Umbilical cord (tissue), 2 donors: ENCODE data around the gene TP53I11. TPM values are rescaled to one million over a fixed set of nuclear protein-coding genes. Genes with fewer than 3 reads are reported as not detected.
A peak's percentile ranks its signal among the peaks of the same experiment; 100 is the strongest.

Experiments used
- DNase-seq: peaks from one replicate; pipeline ENCODE4 v3.0.0-alpha.2; 2015; ENCODE audit warnings: low spot score
- total RNA-seq: library from RNA; depleted of rRNA; stranded (reverse); fragments of >200 nt; gene quantifications from one replicate; pipeline ENCODE4 v1.2.3, GENCODE V29; 2014; ENCODE audit warnings: low replicate concordance; ENCODE audit not compliant: insufficient read depth

Gene TP53I11
- total RNA-seq, 1 donor from 2014 or later, result 16.4 TPM

GRCh38 chr11:44887636-44888035 is 63.0 kb downstream of the TP53I11 start:
- DNase-seq, result no peak

- peak; percentile 86 for DNase-seq
These were observed 63.9 kb downstream of the TP53I11 start for GRCh38 chr11:44886790-44887140.

- DNase-seq, result peak; percentile 55
These were observed 64.5 kb downstream of the TP53I11 start for GRCh38 chr11:44885919-44886789.

- peak; percentile 57 for DNase-seq
These were observed 65.4 kb downstream of the TP53I11 start for GRCh38 chr11:44885065-44885810.

- no peak for DNase-seq
These were observed 66.6 kb downstream of the TP53I11 start for GRCh38 chr11:44884056-44884455.

- DNase-seq, result no peak
These were observed 67.4 kb downstream of the TP53I11 start for GRCh38 chr11:44883277-44883676.

Other genes with a start within 250 kb of the TP53I11 start
- 20.5 TPM for gene TSPAN18, start 223.9 kb downstream of the TP53I11 start, total RNA-seq
- 14.2 TPM for gene PRDM11, start 195.8 kb upstream of the TP53I11 start, total RNA-seq